Astrocyte of the spinal cord (primary cell): ENCODE measurements around the gene POTEB2.
"Not testable (repeated sequence)": the region's sequence is repeated elsewhere in the genome, so short reads cannot be mapped to it uniquely, and the experiment has no call there.

Source experiments
- DNase-seq: peaks from one replicate; pipeline ENCODE4 v3.0.0; 2011; ENCODE audit warnings: low read depth, low spot score
- H3K4me3 ChIP-seq: 2 replicates; pipeline ENCODE4 v1.5.1; 2011; ENCODE audit warnings: low read depth, mild to moderate bottlenecking, low read length, moderate library complexity
- in situ Hi-C: cut with HindIII; loops from 2 replicates; pipeline ENCODE4 v1.10.0; 2017; ENCODE audit warnings: low sequenced_read_pairs

The POTEB2 gene

DNA sequence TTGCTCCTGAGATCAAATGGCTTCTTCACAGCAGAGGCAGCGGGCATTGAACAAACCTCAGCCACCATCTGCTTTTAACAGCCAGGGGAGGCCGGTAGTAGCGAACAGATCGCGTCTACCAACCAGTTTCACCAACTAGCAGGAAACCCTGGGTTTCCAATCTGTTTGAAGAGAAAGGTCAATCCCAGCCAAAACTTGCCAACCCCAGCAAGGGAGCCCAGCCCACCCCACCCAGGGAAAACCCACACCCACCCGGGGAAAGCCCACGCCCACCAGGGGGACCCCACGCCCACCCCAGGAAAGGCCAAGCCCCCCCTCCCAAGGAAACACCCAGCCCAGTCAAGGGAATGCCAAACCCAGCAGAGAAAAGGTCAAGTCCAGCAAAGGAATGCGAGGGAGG lies at the start of gene POTEB2:
TSS of gene POTEB2 (minus strand) at position 101 of the 400 bp plus-strand sequence. CDS start at position 68, 33 bp downstream.
- DNase-seq, in situ Hi-C loops, H3K4me3 ChIP-seq: not testable (repeated sequence)

DNA sequence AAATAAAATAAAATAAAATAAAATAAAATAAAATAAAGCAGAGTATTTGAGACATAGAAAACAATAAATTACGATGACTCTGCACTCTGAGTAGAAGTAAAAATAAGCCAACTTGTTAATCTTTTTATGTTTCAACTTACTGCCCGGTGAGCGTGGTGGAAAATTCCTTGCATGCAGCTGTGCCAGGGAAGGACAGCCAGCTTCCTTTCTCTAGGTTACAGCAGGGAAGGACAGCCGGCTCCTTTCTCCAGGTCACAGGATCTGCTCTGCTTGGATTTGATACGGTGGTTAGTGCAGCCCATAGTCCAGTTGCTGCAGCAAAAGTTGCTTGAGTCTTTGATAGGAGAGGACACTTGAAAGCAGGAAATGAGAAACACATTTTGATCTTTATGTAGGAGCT lies 13.8 kb upstream of the POTEB2 start:
- H3K4me3 ChIP-seq, DNase-seq, in situ Hi-C loops: not testable (repeated sequence)

DNA sequence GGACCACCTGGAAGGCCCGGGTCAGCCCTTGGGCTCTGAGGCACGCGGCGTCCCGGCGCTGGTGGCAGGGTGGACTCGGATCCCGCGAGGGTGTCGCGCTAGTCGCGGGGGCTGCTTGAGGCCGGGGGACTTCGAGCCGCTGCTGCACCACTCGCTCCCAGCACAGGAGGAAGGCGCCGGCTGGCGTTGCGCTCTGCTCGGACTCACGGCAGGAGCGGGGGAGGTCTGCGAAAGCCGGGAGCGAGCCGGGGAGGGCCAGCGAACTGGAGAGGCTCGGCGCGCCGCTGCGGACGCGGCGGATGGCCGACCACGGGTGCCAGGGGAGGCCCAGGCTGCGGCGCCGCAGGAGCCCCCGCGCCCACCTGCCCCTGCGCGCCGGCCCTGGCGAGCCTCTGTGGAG lies 12.3 kb upstream of the POTEB2 start:
- in situ Hi-C loops, H3K4me3 ChIP-seq, DNase-seq: not testable (repeated sequence)

DNA sequence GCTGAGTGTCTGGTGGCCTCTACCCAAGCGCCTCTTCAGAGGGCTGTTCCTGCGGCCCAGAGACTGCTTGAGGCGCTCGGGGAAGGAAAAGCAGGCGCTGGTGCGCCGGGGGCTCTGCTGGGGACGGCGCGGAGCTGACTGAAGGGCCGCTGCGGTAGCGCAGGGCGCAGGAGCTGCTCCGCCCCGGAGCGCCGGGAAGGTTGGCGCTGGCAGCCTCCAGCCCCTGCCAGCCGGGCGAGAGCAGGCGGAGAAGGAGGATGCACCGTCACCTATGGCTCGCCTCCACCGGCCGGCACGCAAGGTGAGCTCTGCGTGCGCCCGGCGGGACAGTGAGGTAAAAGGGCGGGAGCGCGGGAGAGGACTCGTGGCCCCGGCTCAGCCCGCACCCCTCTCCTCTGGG lies 11.7 kb upstream of the POTEB2 start:
- in situ Hi-C loops, DNase-seq: not testable (repeated sequence)

More for the DNA sequence above, 11.7 kb upstream of the POTEB2 start:
- not testable (repeated sequence) for H3K4me3 ChIP-seq
